Medulla oblongata (tissue), 1 donor: ENCODE results near the gene RFX1.
"Not testable (repeated sequence)": the region's sequence is repeated elsewhere in the genome, so short reads cannot be mapped to it uniquely, and the experiment has no call there.

Experiments used
- DNase-seq: peaks from one replicate; pipeline ENCODE4 v3.0.0-alpha.2; 2015; ENCODE audit errors: extremely low spot score

Gene RFX1

GRCh38 chr19:13979686-13980085 lies 26.4 kb downstream of the RFX1 start:
- no peak for DNase-seq

- no peak for DNase-seq
Measured at GRCh38 chr19:13979244-13979615, 26.9 kb downstream of the RFX1 start.

GRCh38 chr19:13978351-13979243 lies 27.5 kb downstream of the RFX1 start:
- peak; percentile 69 for DNase-seq

- no peak for DNase-seq
Measured at GRCh38 chr19:13977803-13978202, 28.3 kb downstream of the RFX1 start.

- DNase-seq: no peak
Measured at GRCh38 chr19:13976446-13976845, 29.7 kb downstream of the RFX1 start.

GRCh38 chr19:13975870-13976269 lies 30.2 kb downstream of the RFX1 start:
- DNase-seq: no peak

- no peak for DNase-seq
Measured at GRCh38 chr19:13974073-13974472, 32.0 kb downstream of the RFX1 start.

GRCh38 chr19:13973479-13973878 lies 32.6 kb downstream of the RFX1 start:
- not testable (repeated sequence) for DNase-seq

GRCh38 chr19:13972368-13973155 lies 33.6 kb downstream of the RFX1 start:
- DNase-seq: no peak

- DNase-seq: not testable (repeated sequence)
Measured at GRCh38 chr19:13971868-13972267, 34.3 kb downstream of the RFX1 start.

- DNase-seq: no peak
Measured at GRCh38 chr19:13969897-13970296, 36.2 kb downstream of the RFX1 start.

GRCh38 chr19:13968999-13969398 lies 37.1 kb downstream of the RFX1 start:
- DNase-seq: no peak

GRCh38 chr19:13968383-13968935 lies 37.7 kb downstream of the RFX1 start:
- DNase-seq: no peak

GRCh38 chr19:13967206-13967605 lies 38.9 kb downstream of the RFX1 start:
- not testable (repeated sequence) for DNase-seq

GRCh38 chr19:13966684-13967128 lies 39.4 kb downstream of the RFX1 start:
- no peak for DNase-seq

- DNase-seq: no peak
Measured at GRCh38 chr19:13965926-13966683, 40.0 kb downstream of the RFX1 start.

- no peak for DNase-seq
Measured at GRCh38 chr19:13965377-13965896, 40.7 kb downstream of the RFX1 start.

GRCh38 chr19:13964776-13965175 lies 41.3 kb downstream of the RFX1 start:
- no peak for DNase-seq

GRCh38 chr19:13963603-13964105 lies 42.5 kb downstream of the RFX1 start:
- no peak for DNase-seq

GRCh38 chr19:13962699-13963602 lies 43.2 kb downstream of the RFX1 start:
- DNase-seq: no peak
